BLaER1 treated with 17β-estradiol and CSF1 and Interleukin-3, amounts not matched to agents 10 nM and 100 nM (cell line): ENCODE measurements around the gene ARID1B.

Source experiments
- H3K27ac ChIP-seq, 11 experiments: shearing (Covaris generic); formaldehyde crosslinking; 2 replicates each; pipeline ENCODE4 v1.8.1; 2022
- H3K27me3 ChIP-seq, 11 experiments: shearing (Covaris generic); formaldehyde crosslinking; 2 replicates each; pipeline ENCODE4 v1.8.1; 2022
- H3K36me3 ChIP-seq, 11 experiments: shearing (Covaris generic); formaldehyde crosslinking; 2 replicates each; pipeline ENCODE4 v1.8.1; 2022
- H3K4me1 ChIP-seq, 10 experiments: shearing (Covaris generic); formaldehyde crosslinking; 2 replicates each; pipeline ENCODE4 v1.8.1; 2022
- H3K4me2 ChIP-seq, 11 experiments: shearing (Covaris generic); formaldehyde crosslinking; 2 replicates each; pipeline ENCODE4 v1.8.1; 2022
- H3K4me3 ChIP-seq, 10 experiments: shearing (Covaris generic); formaldehyde crosslinking; 2 replicates each; pipeline ENCODE4 v1.8.1; 2022
- H3K9ac ChIP-seq, 11 experiments: shearing (Covaris generic); formaldehyde crosslinking; 2 replicates each; pipeline ENCODE4 v1.8.1; 2022
- H3K9me3 ChIP-seq, 11 experiments: shearing (Covaris generic); formaldehyde crosslinking; replicated peaks in 1 of 11; 2 replicates each; pipeline ENCODE4 v1.8.1; 2022
- H4K20me1 ChIP-seq, 11 experiments: shearing (Covaris generic); formaldehyde crosslinking; 2 replicates each; pipeline ENCODE4 v1.8.1; 2022
- Cebpa-rat ChIP-seq, 11 experiments: shearing (Covaris generic); IDR thresholded peaks; 2 replicates each; pipeline ENCODE4 v1.8.1; 2022

ARID1B gene

DNA sequence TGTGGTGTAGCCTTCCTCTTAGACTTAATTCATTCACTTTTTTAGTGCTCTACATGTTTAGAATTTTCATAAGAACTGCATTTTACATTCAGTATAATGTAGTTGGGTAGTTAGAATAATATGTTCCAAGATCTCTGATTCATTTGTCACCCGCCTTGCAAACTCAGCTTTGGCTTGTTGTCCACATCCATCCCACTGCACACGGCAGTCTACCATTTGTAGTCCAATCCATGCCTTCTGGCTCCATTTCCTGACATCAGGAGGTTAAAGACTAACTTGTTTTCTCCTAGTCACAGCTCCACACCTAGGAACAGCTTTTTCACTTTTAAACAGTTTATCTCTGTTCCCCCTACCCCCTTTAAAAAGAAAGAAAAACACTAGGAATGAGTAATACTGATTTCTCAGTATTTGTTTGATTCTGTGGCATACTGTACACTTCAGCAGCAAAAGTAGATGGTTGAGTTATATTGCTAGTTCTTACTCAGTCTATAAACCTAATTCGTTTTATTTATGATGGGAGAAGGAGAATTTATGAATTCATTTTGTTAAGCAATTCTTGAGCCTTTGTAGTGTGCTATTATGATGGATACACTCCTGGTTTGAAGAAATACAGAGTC, 180.9 kb downstream of the ARID1B start:
- Histone ChIP-seq H3K4me1 (peaks cover 27 to 41% (median 36%) of the 10 kb centered on the region in 10 experiments), H3K36me3 (peaks cover 3 to 51% (median 16%) of the 10 kb centered on the region in 11 experiments; a peak in 14 of 22 replicates), H4K20me1 (peaks cover 48 to 99% (median 93%) of the 10 kb centered on the region in 11 experiments), H3K27ac (no peak overlapping the region), H3K9ac (no peak overlapping the region), H3K27me3 (no peaks in the 10 kb centered on the region), H3K9me3 (peaks cover 0 to 13% (median 0%) of the 10 kb centered on the region in 11 experiments; a peak in 3 of 22 replicates), H3K4me2 (no peak overlapping the region), H3K4me3 (no peak overlapping the region)
- no peak for TF ChIP-seq Cebpa-rat (IDR thresholded peaks at IDR 0.05)

DNA sequence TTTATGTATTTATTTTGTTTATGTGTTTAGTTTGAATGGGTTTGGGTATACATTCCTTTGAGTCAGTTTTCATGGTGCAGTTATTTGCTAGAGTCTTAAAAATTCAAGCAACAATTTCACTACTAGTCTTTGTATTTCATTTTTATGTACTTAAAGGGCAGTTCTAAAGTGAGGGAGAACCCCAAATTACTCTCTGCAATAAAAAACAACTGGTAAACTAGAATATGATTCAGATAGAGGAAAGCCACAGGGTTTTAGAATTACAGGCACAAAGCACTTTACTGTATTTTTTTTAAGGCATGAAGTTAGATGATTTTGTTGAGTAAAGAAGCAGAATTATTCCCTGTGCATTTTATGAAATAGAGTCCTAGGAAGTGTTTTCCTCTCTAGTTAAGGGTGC, 183.3 kb downstream of the ARID1B start:
- Histone ChIP-seq H3K36me3 (peaks cover 3 to 51% (median 15%) of the 10 kb centered on the region in 11 experiments; a peak in 14 of 22 replicates), H3K9ac (no peak overlapping the region), H3K27ac (no peak overlapping the region), H4K20me1 (peaks cover 44 to 99% (median 90%) of the 10 kb centered on the region in 11 experiments), H3K4me3 (no peak overlapping the region), H3K4me1 (peaks cover 10 to 36% (median 21%) of the 10 kb centered on the region in 10 experiments), H3K9me3 (peaks cover 0 to 13% (median 0%) of the 10 kb centered on the region in 11 experiments; a peak in 3 of 22 replicates), H3K4me2 (no peak overlapping the region), H3K27me3 (no peaks in the 10 kb centered on the region)
- TF ChIP-seq Cebpa-rat (IDR thresholded peaks at IDR 0.05): no peak

DNA sequence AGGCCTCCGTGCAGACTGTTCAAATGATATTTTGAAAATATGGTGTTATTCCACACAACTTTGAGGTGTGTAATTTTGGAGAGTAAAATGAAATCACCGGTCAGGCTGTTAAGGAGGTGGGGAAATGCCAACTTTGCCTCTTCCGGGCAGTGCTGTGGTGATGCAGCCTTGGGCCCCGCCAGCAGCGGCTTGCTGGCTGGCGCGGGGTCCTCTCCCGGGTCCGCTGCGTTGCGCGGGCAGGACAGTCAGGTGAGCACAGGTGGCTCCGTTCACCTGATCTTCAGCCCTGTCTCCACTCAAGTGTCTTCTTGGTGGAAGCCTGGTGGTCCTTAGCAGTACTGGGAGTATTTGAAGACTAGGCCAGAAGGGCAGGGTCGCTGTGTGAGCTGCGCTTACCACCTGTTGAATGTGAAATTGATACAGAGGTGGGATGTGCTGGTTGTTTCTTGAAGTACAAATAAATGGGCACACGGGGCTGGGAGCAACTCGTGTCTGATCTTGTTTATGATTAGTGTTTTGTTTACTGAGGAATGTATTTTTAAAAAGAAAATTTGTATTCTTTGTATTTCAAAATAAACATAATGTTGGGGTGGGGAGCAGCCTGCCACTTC, 184.2 kb downstream of the ARID1B start:
- peaks cover 3 to 51% (median 14%) of the 10 kb centered on the region in 11 experiments; a peak in 13 of 22 replicates for H3K36me3 ChIP-seq
- no peak overlapping the region for H3K4me2 ChIP-seq

DNA sequence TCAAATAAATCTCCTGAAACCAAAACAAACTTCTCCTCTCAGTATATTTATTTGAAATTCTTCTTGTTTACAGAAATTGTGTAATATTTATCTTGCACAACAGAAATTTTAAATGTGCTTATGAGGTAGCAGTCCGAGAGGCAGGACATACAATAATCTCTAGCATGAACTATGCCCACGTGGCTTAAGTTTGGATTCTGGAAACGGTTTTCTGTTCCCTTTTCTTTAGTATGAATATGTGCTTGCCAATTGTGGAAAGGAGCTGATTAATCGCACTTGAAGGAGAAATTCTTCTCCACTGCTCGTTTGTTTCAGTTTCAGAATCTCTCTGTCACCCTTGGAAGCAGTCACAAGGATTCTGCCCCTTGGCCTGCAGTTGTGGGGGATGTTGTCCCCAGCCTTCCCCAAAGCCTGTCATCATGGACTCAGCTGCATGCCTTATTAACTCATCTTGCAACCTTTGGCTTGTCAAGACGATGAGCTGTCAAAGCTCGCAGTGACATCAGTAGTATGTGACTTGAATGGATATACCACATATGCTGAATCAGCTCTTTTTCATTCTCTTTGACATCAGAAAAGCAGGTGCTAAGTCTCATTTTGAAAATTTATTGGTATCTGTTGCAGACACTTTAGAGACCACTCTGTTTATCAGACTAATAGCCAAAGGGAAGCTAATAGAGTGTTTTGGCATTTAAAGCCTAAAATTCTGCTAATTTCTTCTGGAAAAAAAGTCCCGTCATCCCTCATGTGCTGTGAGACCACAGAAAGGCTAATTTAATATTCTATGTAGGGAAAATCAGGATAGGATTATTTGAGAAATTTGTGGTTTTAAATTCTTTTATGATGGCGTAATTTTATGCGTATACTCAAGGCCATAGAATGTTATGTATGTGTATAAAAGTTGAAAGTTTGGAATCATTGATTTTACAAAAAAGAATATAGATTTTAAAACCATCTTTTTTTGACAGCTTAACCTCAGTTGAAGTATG, 186.8 kb downstream of the ARID1B start:
- Histone ChIP-seq H3K4me2 (peak overlapping the region in 6 of 11 experiments; percentile 17 to 84 (median 44); a peak in 11 of 22 replicates), H3K9me3 (peaks cover 0 to 7% (median 0%) of the 10 kb centered on the region in 11 experiments; a peak in 3 of 22 replicates), H3K36me3 (peaks cover 0 to 27% (median 9%) of the 10 kb centered on the region in 11 experiments; a peak in 11 of 22 replicates), H3K27ac (peak overlapping the region in 4 of 11 experiments; percentile 4 to 48 (median 18); a peak in 3 of 22 replicates), H4K20me1 (peaks cover 35 to 99% (median 91%) of the 10 kb centered on the region in 11 experiments; a peak in 21 of 22 replicates), H3K27me3 (no peaks in the 10 kb centered on the region), H3K4me1 (peaks cover 6 to 31% (median 14%) of the 10 kb centered on the region in 10 experiments; a peak in 17 of 20 replicates), H3K9ac (peak overlapping the region in 1 of 11 experiments; percentile 34; a peak in 1 of 22 replicates), H3K4me3 (peak overlapping the region in 3 of 10 experiments; percentile 2 to 12 (median 9); a peak in 3 of 20 replicates)
- TF ChIP-seq Cebpa-rat (IDR thresholded peaks at IDR 0.05): 0 out of 22 replicates have a peak, but pooled peaks of 1 of the 11 experiments have one; percentile 16

More for the DNA sequence above, 184.2 kb downstream of the ARID1B start:
- H3K9me3 ChIP-seq: peaks cover 0 to 13% (median 0%) of the 10 kb centered on the region in 11 experiments; a peak in 3 of 22 replicates
- TF ChIP-seq Cebpa-rat (IDR thresholded peaks at IDR 0.05): no peak
- H3K4me1 ChIP-seq: peaks cover under 1 to 31% (median 15%) of the 10 kb centered on the region in 10 experiments; a peak in 18 of 20 replicates
- H3K27me3 ChIP-seq: no peaks in the 10 kb centered on the region
- no peak overlapping the region for H3K27ac ChIP-seq
- H4K20me1 ChIP-seq: peaks cover 38 to 99% (median 90%) of the 10 kb centered on the region in 11 experiments; a peak in 21 of 22 replicates
- H3K4me3 ChIP-seq: no peak overlapping the region
- no peak overlapping the region for H3K9ac ChIP-seq

DNA sequence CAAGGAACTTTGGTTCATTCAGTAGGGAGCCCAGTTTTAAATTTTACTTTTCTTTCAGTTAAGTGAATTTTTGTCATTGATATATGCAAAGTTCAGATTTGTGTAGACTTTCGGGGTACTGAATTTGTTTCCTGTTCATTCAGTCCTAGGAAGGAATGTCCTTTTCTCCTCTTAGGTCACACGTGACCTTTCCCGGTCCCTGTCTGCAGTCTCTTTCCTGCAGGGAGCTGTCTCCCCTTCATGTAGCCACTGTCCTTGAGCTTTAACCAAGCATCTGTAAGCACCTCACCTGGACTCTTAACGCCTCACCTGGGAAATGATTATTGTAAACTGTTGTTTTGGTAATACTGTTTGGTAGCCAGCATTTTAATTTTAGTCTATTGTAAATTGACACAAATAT, 190.7 kb downstream of the ARID1B start:
- peaks cover 55 to 100% (median 94%) of the 10 kb centered on the region in 11 experiments; a peak in 21 of 22 replicates for H4K20me1 ChIP-seq
- no peaks in the 10 kb centered on the region for H3K9me3 ChIP-seq
- H3K4me1 ChIP-seq: peaks cover 21 to 39% (median 31%) of the 10 kb centered on the region in 10 experiments
- no peaks in the 10 kb centered on the region for H3K27me3 ChIP-seq
- no peak overlapping the region for H3K27ac ChIP-seq
- no peak overlapping the region for H3K4me3 ChIP-seq
- no peak overlapping the region for H3K9ac ChIP-seq
- TF ChIP-seq Cebpa-rat (IDR thresholded peaks at IDR 0.05): no peak
- H3K4me2 ChIP-seq: no peak overlapping the region
- no peaks in the 10 kb centered on the region; a peak in 1 of 22 replicates for H3K36me3 ChIP-seq

DNA sequence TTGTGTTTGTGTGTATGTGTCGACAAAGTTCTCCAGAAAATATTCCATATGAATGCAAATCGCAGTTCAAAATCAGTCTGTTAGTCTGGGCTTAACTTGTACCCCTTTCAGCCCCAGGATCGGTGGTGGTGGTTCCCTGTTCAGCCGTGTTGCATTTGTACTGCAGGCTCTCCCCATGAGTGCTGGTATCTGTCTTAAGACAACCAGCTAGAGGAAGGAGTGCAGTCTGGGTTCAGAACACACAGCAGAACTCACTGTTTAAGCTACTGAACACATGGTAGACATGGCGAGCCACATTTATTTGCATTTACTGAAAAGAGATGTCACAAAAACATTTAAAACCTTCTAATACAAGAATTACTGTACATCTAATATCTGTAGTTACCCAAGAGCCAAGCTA, 192.1 kb downstream of the ARID1B start:
- Histone ChIP-seq H4K20me1 (peaks cover 56 to 100% (median 96%) of the 10 kb centered on the region in 11 experiments; a peak in 21 of 22 replicates), H3K9ac (no peak overlapping the region), H3K4me3 (no peak overlapping the region), H3K4me2 (no peak overlapping the region), H3K4me1 (peaks cover 14 to 40% (median 34%) of the 10 kb centered on the region in 10 experiments), H3K27ac (no peak overlapping the region), H3K27me3 (no peaks in the 10 kb centered on the region), H3K36me3 (no peaks in the 10 kb centered on the region), H3K9me3 (no peaks in the 10 kb centered on the region)
- TF ChIP-seq Cebpa-rat (IDR thresholded peaks at IDR 0.05): no peak

DNA sequence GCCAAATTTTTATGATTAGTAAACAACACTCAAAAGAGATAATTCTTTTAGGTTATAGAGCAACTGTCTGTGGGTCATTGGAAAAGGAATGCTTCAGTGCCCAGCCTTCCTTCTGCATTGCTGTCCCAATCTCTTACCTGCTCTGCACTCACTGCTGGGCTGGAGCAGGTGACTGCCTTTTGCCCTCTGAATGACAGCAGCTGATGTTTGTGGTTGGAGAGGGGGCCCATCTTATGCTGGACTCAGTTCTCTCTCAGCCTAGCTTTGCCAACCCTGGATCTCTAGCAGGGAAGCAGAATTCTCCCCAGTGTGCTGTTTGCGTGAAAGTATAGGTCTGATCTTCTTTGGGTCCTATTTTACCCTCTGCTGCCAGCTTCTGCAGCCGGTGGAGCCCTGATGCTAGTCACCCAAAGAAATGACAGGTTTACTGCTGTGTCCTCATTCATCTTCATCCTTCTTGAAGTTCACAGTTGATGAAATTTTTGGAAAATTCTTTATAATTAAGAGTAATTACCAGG, 193.5 kb downstream of the ARID1B start:
- H3K9ac ChIP-seq: no peak overlapping the region
- no peak for TF ChIP-seq Cebpa-rat (IDR thresholded peaks at IDR 0.05)
- H4K20me1 ChIP-seq: peaks cover 52 to 100% (median 97%) of the 10 kb centered on the region in 11 experiments; a peak in 21 of 22 replicates
- no peak overlapping the region for H3K4me3 ChIP-seq
- H3K4me1 ChIP-seq: peaks cover 16 to 54% (median 41%) of the 10 kb centered on the region in 10 experiments
- H3K9me3 ChIP-seq: no peaks in the 10 kb centered on the region
- H3K4me2 ChIP-seq: peak overlapping the region in 6 of 11 experiments; percentile 18 to 60 (median 29); a peak in 7 of 22 replicates
- no peaks in the 10 kb centered on the region for H3K27me3 ChIP-seq
- H3K27ac ChIP-seq: no peak overlapping the region
- no peaks in the 10 kb centered on the region for H3K36me3 ChIP-seq
